Measurements from ENCODE around the gene TGFBR1.

- TF ChIP-seq CTCF (IDR thresholded peaks at IDR 0.05) (peak; percentile 39 to 67 (median 58)), POLR2A (IDR thresholded peaks at IDR 0.05) (no peak), EP300 (IDR thresholded peaks at IDR 0.05) (no peak)
These were observed 57.9 kb downstream of the TGFBR1 start for GRCh38 chr9:99162759-99163364.

Data from tibial nerve (tissue), 4 donors.